Measurements from ENCODE around the gene ABCD2. TPM values are rescaled to one million over a fixed set of nuclear protein-coding genes. Genes with fewer than 3 reads are reported as not detected.

The ABCD2 gene
- total and polyA plus RNA-seq, 2 donors (not counting 3 experiments of a cell fraction or from before 2014, with no cell fraction given) = not detected

- no peaks in the 10 kb centered on the region for H3K4me1 ChIP-seq (ENCODE audit: control insufficient read depth, extremely low read depth, insufficient read depth, low read length)
- no peaks in the 10 kb centered on the region for H3K9me3 ChIP-seq (replicated peaks; ENCODE audit: control insufficient read depth, insufficient read depth, low read length)
- no peaks in the 10 kb centered on the region for H3K36me3 ChIP-seq (ENCODE audit: control insufficient read depth in 2 of 2, extremely low read depth in 1 of 2, insufficient read depth in 2 of 2, low read length in 2 of 2)
- H3K27ac ChIP-seq (ENCODE audit: insufficient read depth, low read depth, low read length) = no peak overlapping the region
- dilution Hi-C loops (cut with MboI; ENCODE audit: extremely low pct_ligation_motif_present, low sequenced_read_pairs) (no loop called here), intact Hi-C loops (cut with micrococcal nuclease) (loop anchor here (10.0 kb wide), 1 partner anchor 142 kb away; no protein-coding TSS in a partner anchor)
- H3K9me1 ChIP-seq (replicated peaks; ENCODE audit: control insufficient read depth, extremely low read depth, insufficient read depth, low read length) = no peaks in the 10 kb centered on the region
- POLR2A ChIA-PET = no interaction called here
- no peak overlapping the region for H3K4me2 ChIP-seq (ENCODE audit: insufficient read depth, low read length)
- TF ChIP-seq FOS (IDR thresholded peaks at IDR 0.05; ENCODE audit: borderline replicate concordance, insufficient read depth, low read length) = no peak
- TF ChIP-seq CTCF (IDR thresholded peaks at IDR 0.05; ENCODE audit: extremely low read depth in 1 of 2, insufficient read depth in 1 of 2, low read depth in 1 of 2, low read length in 2 of 2) = no peak
- no peak for TF ChIP-seq MYC (IDR thresholded peaks at IDR 0.05; ENCODE audit: low read depth, low read length)
- no peak for TF ChIP-seq JUN (IDR thresholded peaks at IDR 0.05; ENCODE audit: borderline replicate concordance, insufficient read depth, insufficient read length, low read depth)
- no peak for TF ChIP-seq POLR2AphosphoS5 (IDR thresholded peaks at IDR 0.05; ENCODE audit: insufficient read depth, low read depth, low read length)
- TF ChIP-seq POLR2A (IDR thresholded peaks at IDR 0.05; ENCODE audit: low read depth, low read length) = no peak
- no peak for TF ChIP-seq EZH2 (IDR thresholded peaks at IDR 0.05; ENCODE audit: borderline replicate concordance, low read depth, low read length, severe bottlenecking)
- no peak for TF ChIP-seq MAX (IDR thresholded peaks at IDR 0.05; ENCODE audit: insufficient read depth, insufficient read length)
- no peak for TF ChIP-seq GATA2 (IDR thresholded peaks at IDR 0.05; ENCODE audit: insufficient read depth, insufficient read length, low read depth, low read length)
- H3K79me2 ChIP-seq (ENCODE audit: control insufficient read depth, insufficient read depth, low read length) = no peaks in the 10 kb centered on the region
- DNase-seq (ENCODE audit: low read depth, low spot score) = no peak
- FAIRE-seq = peak; percentile 18
- BruUV-seq (replicated peaks) = no TSS peak
- CTCF ChIA-PET = interaction anchor here (1.1 kb wide), 1 partner anchor 10 kb away, joined by 3 read pairs; no protein-coding TSS in a partner anchor
- H4K20me1 ChIP-seq (replicated peaks; ENCODE audit: control insufficient read depth, extremely low read depth, insufficient read depth, low read length) = no peaks in the 10 kb centered on the region
- no peak overlapping the region for H3K9ac ChIP-seq (replicated peaks; ENCODE audit: extremely low read depth, insufficient read depth, low read length)
- peaks cover 0 to 5% of the 10 kb centered on the region in 2 experiments for H3K27me3 ChIP-seq (ENCODE audit: control insufficient read depth in 2 of 2, insufficient read depth in 2 of 2, low read length in 2 of 2)
- H3K4me3 ChIP-seq (replicated peaks in 1 of 3; ENCODE audit: insufficient read depth in 1 of 3, low read depth in 1 of 3, low read length in 3 of 3) = no peak overlapping the region
- no peak overlapping the region for H2AFZ ChIP-seq (ENCODE audit: low read depth, low read length)
Observed at GRCh38 chr12:39646963-39647362, 27.4 kb upstream of the ABCD2 start.
